NCI-H345 treated with DMSO at 0.1 percent for 48 hours (cell line): ENCODE measurements around the gene YAF2.

Experiments
- DNase-seq: peaks from one replicate; lab custom pipeline; 2025; ENCODE audit not compliant: unreplicated experiment; lab: John Stamatoyannopoulos, UW

Gene YAF2

DNA sequence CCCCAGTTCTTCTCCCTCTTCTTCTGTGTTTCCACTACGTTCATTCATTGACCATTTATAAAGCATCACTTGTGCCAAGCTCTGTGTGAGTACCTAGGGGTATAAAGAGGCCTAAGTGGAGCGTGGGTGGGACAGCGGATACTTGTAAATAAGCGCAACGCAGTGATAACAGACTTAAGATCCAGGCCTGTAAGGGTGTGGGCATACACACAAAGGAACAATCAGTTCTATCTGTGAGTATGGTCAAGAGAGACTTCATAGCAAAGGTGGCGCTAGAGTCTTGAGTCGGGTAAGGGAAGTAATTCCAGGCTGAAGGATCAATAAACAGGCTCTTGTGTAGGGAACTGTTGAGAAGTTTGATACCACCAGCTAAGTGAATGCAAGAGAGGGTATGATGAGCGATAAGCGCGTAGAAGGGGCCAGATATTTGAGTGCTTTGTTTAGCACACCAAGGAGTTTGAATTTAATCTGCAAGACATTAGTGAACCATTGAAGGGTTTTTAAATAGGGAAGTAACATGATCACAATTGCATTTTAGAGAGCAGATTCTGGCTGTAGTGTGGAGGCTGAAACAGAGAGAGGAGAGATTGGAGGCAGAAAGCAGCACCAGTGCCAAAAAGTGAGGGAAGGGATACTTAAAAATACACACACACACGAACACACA lies 92.4 kb downstream of the YAF2 start:
- DNase-seq = no peak

DNA sequence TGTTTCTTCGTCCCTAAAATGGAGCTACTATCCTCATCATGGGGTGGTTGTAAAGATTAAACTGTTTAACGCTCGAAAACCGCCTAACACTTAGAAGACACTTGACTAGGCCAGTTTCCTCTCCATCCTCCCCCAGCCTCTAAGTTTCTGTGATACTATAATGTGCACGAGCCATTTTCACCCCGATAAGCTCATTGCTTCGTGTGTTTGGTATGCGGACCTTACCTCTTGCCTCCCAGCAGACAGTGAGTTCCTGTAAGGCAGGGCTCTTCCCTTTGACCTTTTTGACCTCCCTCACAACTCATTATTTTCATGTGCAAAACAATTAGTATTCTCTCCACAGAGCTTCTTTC lies 92.9 kb downstream of the YAF2 start:
- no peak for DNase-seq

DNA sequence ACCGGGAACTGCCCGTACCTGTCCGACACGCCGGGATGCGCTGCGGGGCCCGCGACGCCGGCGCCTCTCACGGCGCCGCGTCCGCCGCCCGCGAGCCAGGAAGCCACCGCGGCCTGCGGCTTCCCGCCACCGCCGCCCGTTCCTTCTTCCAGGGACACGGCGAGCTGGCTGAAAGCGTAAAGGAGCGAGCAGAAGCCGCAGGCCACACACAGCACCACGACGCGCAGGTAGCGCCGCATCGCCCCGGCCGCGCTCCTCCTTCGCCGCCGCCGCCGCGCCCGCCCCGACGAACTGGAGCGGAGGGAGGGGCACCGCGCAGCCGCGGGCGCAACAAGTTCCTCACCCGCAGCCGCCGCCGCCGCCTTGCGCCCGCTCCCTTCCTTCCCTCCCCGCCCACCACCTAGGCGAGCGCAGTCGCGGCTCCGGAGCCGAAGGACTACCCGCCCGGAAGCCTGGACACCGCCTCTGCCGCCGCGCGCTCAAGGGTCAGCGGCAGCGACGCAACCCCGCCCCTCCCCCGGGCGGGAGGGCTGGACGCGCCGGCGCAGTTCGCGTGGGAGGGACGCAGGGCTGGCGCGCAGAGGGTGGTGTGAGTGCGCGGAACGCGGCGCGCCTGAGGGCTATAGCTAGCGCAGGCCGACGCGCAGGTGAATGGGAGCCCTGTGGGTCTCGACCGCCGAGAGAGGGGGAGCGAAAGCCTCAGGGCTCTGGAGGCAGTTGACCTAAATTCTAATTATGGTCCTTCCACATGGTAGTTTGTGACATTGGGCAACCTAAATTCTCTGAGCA lies 93.4 kb downstream of the YAF2 start, which contains the start of gene GXYLT1:
TSS of gene GXYLT1 (minus strand) at position 467 of the 789 bp plus-strand sequence. CDS start at position 239, 228 bp downstream.
- peak; percentile 20 for DNase-seq

- DNase-seq = no peak
Measured at GRCh38 chr12:42144158-42144407, 94.0 kb downstream of the YAF2 start.

- no peak for DNase-seq
Measured at GRCh38 chr12:42143452-42144157, 94.4 kb downstream of the YAF2 start.

DNA sequence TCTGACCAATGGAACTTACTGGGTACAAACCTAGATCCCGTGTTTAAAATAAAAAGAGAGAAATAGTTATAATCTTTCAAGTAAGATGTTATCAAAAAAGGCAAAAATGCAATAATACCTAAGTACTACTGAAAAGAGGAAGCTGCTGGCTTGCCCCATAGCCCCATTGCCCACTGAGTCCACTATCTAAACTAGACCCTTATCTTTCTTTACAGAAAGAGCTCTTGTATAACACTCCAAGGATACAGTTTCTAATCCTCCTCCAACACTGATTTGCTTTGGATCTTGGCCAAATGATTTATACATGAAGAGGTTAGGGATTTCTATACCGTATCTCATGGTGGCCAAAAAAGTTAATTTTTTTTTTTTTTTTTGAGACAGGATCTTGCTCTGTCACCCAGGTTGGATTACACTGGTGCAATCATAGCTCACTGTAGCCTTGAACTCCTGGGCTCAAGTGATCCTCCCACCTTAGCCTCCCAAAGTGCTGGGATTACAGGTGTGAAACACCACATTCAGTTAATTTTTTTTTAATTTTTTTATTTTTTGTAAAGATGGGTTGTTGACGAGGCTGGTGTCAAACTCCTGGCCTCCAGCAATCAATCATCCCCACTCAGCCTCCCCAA lies 96.0 kb downstream of the YAF2 start:
- DNase-seq = no peak

GRCh38 chr12:42140901-42141300 lies 97.1 kb downstream of the YAF2 start:
- DNase-seq = no peak

- no peak for DNase-seq
Measured at GRCh38 chr12:42135259-42135814, 102.7 kb downstream of the YAF2 start.

DNA sequence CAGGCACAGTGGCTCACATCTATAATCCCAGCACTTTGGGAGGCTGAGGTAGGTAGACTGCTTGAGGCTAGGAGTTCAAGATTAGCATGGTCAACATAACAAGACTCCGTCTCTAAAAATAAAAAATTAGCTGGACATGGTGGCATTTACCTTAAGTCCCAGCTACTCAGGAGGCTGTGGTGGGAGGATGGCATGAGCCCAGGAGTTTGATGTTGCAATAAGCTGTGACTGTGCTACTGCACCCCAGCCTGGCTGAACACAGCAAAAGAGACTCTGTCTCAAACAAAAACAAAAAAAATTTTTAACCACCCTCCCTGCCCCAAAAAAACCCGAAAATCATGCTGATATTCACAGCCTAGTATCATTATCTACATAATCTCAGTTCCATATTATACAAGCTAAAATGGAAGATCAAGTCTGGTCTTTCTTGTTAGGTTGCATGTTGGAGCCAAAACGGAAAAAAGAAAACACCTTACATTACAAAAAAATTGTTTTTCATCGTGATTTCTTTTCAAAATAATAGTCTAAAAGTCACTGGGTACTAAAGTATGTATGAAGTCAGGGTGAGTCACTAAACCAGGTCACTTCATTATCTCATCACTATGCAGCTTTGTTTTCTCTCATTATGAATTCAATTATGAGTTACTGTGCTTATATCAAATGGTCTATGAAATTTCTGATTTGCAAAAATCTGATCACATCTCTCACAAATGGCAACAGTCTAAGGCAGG lies 107.2 kb downstream of the YAF2 start:
- DNase-seq = no peak

GRCh38 chr12:42129595-42130204 lies 108.3 kb downstream of the YAF2 start:
- DNase-seq = no peak

DNA sequence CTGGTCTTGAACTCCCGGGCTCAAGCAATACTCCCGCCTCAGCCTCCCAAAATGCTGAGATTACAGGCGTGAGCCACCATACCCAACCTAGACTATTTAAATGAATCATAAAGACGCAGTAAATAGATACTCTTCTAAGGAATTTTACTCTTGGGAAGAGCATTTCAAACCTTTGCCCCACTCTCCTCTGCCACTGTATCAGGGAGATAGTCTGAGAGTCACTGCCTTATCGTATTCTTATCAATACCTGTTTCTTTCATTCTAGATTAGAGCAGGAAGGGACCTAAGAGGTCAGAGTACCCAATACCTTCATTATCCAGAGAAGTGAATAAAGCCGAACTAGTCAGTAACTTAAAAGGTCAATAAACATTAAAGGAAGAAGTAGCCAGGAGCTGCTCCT lies 109.2 kb downstream of the YAF2 start:
- DNase-seq = no peak

- DNase-seq = no peak
Measured at GRCh38 chr12:42128327-42128726, 109.7 kb downstream of the YAF2 start.

DNA sequence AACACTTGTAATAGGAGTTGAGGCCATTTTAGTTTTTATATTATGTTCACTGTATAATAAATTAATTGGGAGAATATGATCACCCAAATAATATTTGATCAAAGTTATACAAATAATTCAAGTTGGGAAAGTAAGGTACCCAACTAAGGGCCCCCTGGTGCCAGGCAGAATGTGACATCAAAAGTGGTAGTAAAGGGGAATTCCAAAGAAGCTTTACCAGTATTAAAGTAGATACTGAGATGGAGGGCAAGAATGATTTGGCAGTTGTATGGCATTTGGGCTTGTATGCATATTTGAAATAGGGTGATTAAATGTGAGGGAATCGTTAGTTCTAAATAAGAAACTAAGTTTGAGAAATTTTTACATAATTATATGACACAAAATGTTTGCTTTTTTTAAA lies 111.1 kb downstream of the YAF2 start:
- DNase-seq = no peak

DNA sequence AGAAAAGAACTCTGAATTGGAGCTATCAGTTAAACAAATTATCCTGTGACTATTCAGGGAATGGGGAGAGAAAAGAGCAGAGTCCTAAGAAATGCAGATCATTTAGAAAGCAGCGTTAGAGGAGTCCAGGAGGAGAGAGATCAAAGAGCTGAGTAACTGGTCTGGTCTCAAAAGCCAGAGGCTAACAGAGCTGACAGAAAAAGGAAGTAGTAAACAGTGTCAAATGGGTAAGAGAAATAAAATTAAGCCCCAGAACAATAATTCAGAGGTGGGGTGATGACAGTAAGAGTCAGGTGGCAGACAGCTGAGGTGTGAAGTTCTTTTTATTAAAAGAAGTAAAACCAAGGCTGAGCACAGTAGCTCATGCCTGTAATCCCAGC lies 112.7 kb downstream of the YAF2 start:
- no peak for DNase-seq

GRCh38 chr12:42124764-42125387 lies 113.2 kb downstream of the YAF2 start:
- no peak for DNase-seq

DNA sequence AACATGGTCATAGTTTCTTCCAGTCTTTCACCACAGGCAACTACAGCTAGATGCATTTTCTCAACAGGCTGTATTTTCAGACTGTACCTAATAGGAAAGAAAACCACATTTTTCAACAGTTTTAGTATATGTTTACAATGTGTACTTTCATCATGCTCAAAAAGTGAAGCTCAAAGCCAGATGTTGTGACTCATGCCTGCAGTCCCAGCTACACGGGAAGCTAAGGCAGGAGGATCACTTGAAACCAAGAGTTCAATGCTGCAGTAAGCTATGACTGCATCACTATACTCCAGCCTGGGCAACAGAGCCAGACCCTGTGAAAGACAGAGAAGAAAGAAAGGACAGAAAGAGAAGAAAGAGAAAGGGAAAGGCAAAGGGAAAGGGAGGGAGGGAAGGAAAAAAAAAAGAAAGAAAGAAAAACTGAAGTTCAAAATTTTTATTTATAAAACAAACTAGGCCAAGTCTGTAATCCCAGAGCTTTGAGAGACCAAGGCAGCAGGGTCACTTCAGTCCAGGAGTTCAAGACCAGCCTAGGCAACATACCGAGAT lies 118.9 kb downstream of the YAF2 start:
- no peak for DNase-seq

GRCh38 chr12:42118136-42118879 lies 119.7 kb downstream of the YAF2 start:
- no peak for DNase-seq

GRCh38 chr12:42109031-42109430 lies 129.0 kb downstream of the YAF2 start:
- no peak for DNase-seq
